Peyer's patch (tissue), 4 donors: ENCODE measurements around the gene SH3RF1. TPM values are rescaled to one million over a fixed set of nuclear protein-coding genes. Genes with fewer than 3 reads are reported as not detected.

Experiments
- DNase-seq, 3 donors: peaks; one replicate each; pipeline ENCODE4 v3.0.0-alpha.2; 2017 to 2019
- H3K27ac ChIP-seq, 4 donors: fragments of 200-600 bp; sonication (generic); one replicate each; pipeline ENCODE4 v1.5.1; 2016 to 2019
- H3K27me3 ChIP-seq, 2 donors: fragments of 200-600 bp; sonication (generic); one replicate each; pipeline ENCODE4 v1.5.1; 2019
- H3K36me3 ChIP-seq, 3 donors: fragments of 200-600 bp; sonication (generic); one replicate each; pipeline ENCODE4 v1.5.1; 2016 to 2019
- H3K4me1 ChIP-seq, 4 donors: fragments of 200-600 bp; sonication (generic); one replicate each; pipeline ENCODE4 v1.5.1; 2016 to 2019
- H3K4me3 ChIP-seq, 4 donors: fragments of 200-600 bp; sonication (generic); 1 replicate in 3 of 4; 2 replicates in 1 of 4; pipeline ENCODE4 v1.5.1; 2016 to 2019; ENCODE audit warnings: mild to moderate bottlenecking in 1 of 4
- H3K9me3 ChIP-seq, 4 donors: fragments of 200-600 bp; sonication (generic); one replicate each; pipeline ENCODE4 v1.5.1; 2016 to 2019; ENCODE audit warnings: mild to moderate bottlenecking in 1 of 4
- CTCF ChIP-seq, 6 experiments: fragments of 450-650 bp in 4 of 6; fragments of 200-600 bp in 2 of 6; sonication (generic) in 1 of 6; IDR thresholded peaks; one replicate each; pipeline ENCODE4 v1.5.1; 2017 to 2019; ENCODE audit warnings: antibody characterized with exemption in 6 of 6, mild to moderate bottlenecking in 3 of 6, moderate library complexity in 1 of 6
- POLR2A ChIP-seq, 2 donors: fragments of 450-650 bp; IDR thresholded peaks; one replicate each; pipeline ENCODE4 v1.5.1; 2017; ENCODE audit warnings: antibody characterized with exemption in 2 of 2, mild to moderate bottlenecking in 2 of 2, moderate library complexity in 2 of 2
- total RNA-seq, 4 donors: library from RNA; depleted of rRNA; stranded (reverse); fragments of >200 nt; gene quantifications; one replicate each; pipeline ENCODE4 v1.1.0, GENCODE V29; 2016

The SH3RF1 gene
- total RNA-seq, 4 donors from 2014 or later: 23.1 to 55.0 (median 48.1) TPM

GRCh38 chr4:169189372-169189771 is 81.4 kb downstream of the SH3RF1 start:
- Histone ChIP-seq H3K27me3 (no peaks in the 10 kb centered on the region), H3K9me3 (no peaks in the 10 kb centered on the region), H3K4me1 (peaks cover 0 to 19% (median 0%) of the 10 kb centered on the region in 4 donors), H3K36me3 (no peaks in the 10 kb centered on the region), H3K4me3 (no peak overlapping the region), H3K27ac (no peak overlapping the region)
- TF ChIP-seq CTCF (IDR thresholded peaks at IDR 0.05) (no peak), POLR2A (IDR thresholded peaks at IDR 0.05) (no peak)
- no peak for DNase-seq

- H3K4me1 ChIP-seq: peaks cover 0 to 30% (median 0%) of the 10 kb centered on the region in 4 donors
- H3K36me3 ChIP-seq: no peaks in the 10 kb centered on the region
- DNase-seq: no peak
- no peak overlapping the region for H3K27ac ChIP-seq
- H3K4me3 ChIP-seq: no peak overlapping the region
- TF ChIP-seq CTCF (IDR thresholded peaks at IDR 0.05) (no peak), POLR2A (IDR thresholded peaks at IDR 0.05) (no peak)
- no peaks in the 10 kb centered on the region for H3K27me3 ChIP-seq
- no peaks in the 10 kb centered on the region for H3K9me3 ChIP-seq
These were observed 82.6 kb downstream of the SH3RF1 start for GRCh38 chr4:169188204-169188603.

- Histone ChIP-seq H3K36me3 (no peaks in the 10 kb centered on the region), H3K27me3 (no peaks in the 10 kb centered on the region), H3K4me3 (no peak overlapping the region), H3K27ac (peak overlapping the region in 2 of 4 donors; percentile 17 to 40), H3K4me1 (peaks cover 0 to 32% (median 0%) of the 10 kb centered on the region in 4 donors), H3K9me3 (no peaks in the 10 kb centered on the region)
- no peak for DNase-seq
- TF ChIP-seq POLR2A (IDR thresholded peaks at IDR 0.05) (no peak), CTCF (IDR thresholded peaks at IDR 0.05) (no peak)
These were observed 85.4 kb downstream of the SH3RF1 start for GRCh38 chr4:169185133-169185956.

GRCh38 chr4:169184686-169185085 is 86.1 kb downstream of the SH3RF1 start:
- Histone ChIP-seq H3K27me3 (no peaks in the 10 kb centered on the region), H3K4me1 (peaks cover 0 to 32% (median 0%) of the 10 kb centered on the region in 4 donors), H3K27ac (peak overlapping the region in 1 of 4 donors; percentile 40), H3K36me3 (no peaks in the 10 kb centered on the region), H3K9me3 (no peaks in the 10 kb centered on the region), H3K4me3 (no peak overlapping the region)
- no peak for DNase-seq
- TF ChIP-seq POLR2A (IDR thresholded peaks at IDR 0.05) (no peak), CTCF (IDR thresholded peaks at IDR 0.05) (no peak)

GRCh38 chr4:169184236-169184635 is 86.5 kb downstream of the SH3RF1 start:
- H3K27ac ChIP-seq: peak overlapping the region in 1 of 4 donors; percentile 5
- DNase-seq: no peak
- H3K4me3 ChIP-seq: no peak overlapping the region
- H3K4me1 ChIP-seq: peaks cover 0 to 32% (median 0%) of the 10 kb centered on the region in 4 donors
- TF ChIP-seq CTCF (IDR thresholded peaks at IDR 0.05) (no peak), POLR2A (IDR thresholded peaks at IDR 0.05) (no peak)
- no peaks in the 10 kb centered on the region for H3K27me3 ChIP-seq
- no peaks in the 10 kb centered on the region for H3K36me3 ChIP-seq
- no peaks in the 10 kb centered on the region for H3K9me3 ChIP-seq
